8988T (cell line): Measurements from ENCODE around the gene DOP1B.

Source experiments
- DNase-seq: peaks from one replicate; pipeline ENCODE4 v3.0.0; 2011

DOP1B gene

DNA sequence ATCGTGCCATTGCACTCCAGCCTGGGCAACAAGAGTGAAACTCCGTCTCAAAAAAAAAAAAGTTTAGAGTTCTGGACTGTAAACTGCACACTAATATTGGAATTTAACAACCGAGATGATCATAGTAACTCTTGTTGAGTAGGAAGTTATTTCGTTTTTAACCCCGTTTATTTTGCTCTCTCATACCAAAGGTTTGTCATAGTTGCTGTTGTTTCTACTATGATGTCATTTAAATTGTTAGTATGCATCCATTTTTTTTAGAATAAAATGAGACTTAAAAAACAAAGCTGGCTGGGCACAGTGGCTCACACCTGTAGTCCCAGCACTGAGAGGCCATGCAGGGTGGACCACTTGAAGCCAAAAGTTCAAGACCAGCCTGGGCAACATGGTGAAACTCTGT is 49.3 kb downstream of the DOP1B start:
- DNase-seq, result no peak
